Adrenal gland (tissue), 12 donors: ENCODE data around the gene REEP1. TPM values are rescaled to one million over a fixed set of nuclear protein-coding genes. Genes with fewer than 3 reads are reported as not detected.
A peak's percentile ranks its signal among the peaks of the same experiment; 100 is the strongest.

Source experiments
- DNase-seq, 7 donors: peaks; one replicate each; pipeline ENCODE4 v3.0.0-alpha.2; 2019 to 2020
- H3K27ac ChIP-seq, 5 donors: fragments of 200-600 bp; sonication (generic) in 4 of 5; 1 replicate in 3 of 5; 2 replicates in 2 of 5; pipeline versions ENCODE4 v1.5.1 to v1.8.0; 2016 to 2020; ENCODE audit warnings: mild to moderate bottlenecking in 1 of 5
- H3K27me3 ChIP-seq: fragments of 200-600 bp; 2 replicates; pipeline ENCODE4 v1.8.0; 2021
- H3K36me3 ChIP-seq, 2 donors: fragments of 200-600 bp; replicated peaks in 1 of 2; 1 replicate in 1 of 2; 2 replicates in 1 of 2; pipeline versions ENCODE4 v1.5.1 to v1.8.0; 2018 to 2022
- H3K4me1 ChIP-seq, 2 donors: fragments of 200-600 bp; replicated peaks in 1 of 2; 1 replicate in 1 of 2; 2 replicates in 1 of 2; pipeline versions ENCODE4 v1.5.1 to v1.8.0; 2018 to 2021
- H3K4me3 ChIP-seq, 4 donors: fragments of 200-600 bp; sonication (generic) in 3 of 4; one replicate each; pipeline ENCODE4 v1.5.1; 2016 to 2018
- H3K9me3 ChIP-seq, 3 donors: fragments of 200-600 bp; sonication (generic) in 1 of 3; replicated peaks in 1 of 3; 1 replicate in 2 of 3; 2 replicates in 1 of 3; pipeline versions ENCODE4 v1.5.1 to v1.8.0; 2016 to 2021
- POLR2A ChIP-seq, 2 donors: fragments of 450-650 bp; IDR thresholded peaks; one replicate each; pipeline ENCODE4 v1.6.1; 2017; ENCODE audit warnings: antibody characterized with exemption in 2 of 2, mild to moderate bottlenecking in 2 of 2, moderate library complexity in 1 of 2
- WGBS, 4 donors: extraction: QIAGEN DNeasy Blood & Tissue Kit in 2 of 4; methylation state at CpG; one replicate each; pipeline versions ENCODE4 v1.1.5 to v1.1.7; 2013 to 2017; 5-methylcytosine and 5-hydroxymethylcytosine counted together
- intact Hi-C, 2 donors: fragments of 100-400 bp; cut with DNase I; formaldehyde crosslinking; loops; one replicate each; pipeline versions ENCODE4 v1.14.1 to v1.15.0; 2022 to 2023
- polyA plus RNA-seq, 3 donors: library from polyadenylated mRNA; stranded (reverse); fragments of 200-250 nt in 2 of 3; fragments of 350-450 nt in 1 of 3; fragmentation: Illumina TruSeq in 1 of 3; extraction: RNeasy Lipid Tissue Mini Kit (QIAGEN cat#74804) in 1 of 3; gene quantifications; one replicate each; pipeline ENCODE4 v1.2.3, GENCODE V29; 2013 to 2014
- total RNA-seq, 9 donors: library from RNA; depleted of rRNA in 4 of 9; stranded (reverse); fragments of >200 nt in 4 of 9; fragments of 120-200 nt in 1 of 9; fragmentation: NEBNext Ultra II Directional in 1 of 9; extraction: Animal tissue kit (Norgen Biotek cat#: 25700) in 1 of 9; gene quantifications; one replicate each; pipeline versions ENCODE4 v1.1.0 to v1.2.4, GENCODE V29; 2013 to 2023
- TF ChIP-seq, protein P1 (sequence below), 6 experiments: fragments of 450-650 bp in 4 of 6; fragments of 200-600 bp in 2 of 6; sonication (generic) in 1 of 6; IDR thresholded peaks; 1 replicate in 5 of 6; 2 replicates in 1 of 6; pipeline versions ENCODE4 v1.5.1 to v1.8.0; 2016 to 2021; ENCODE audit warnings: antibody characterized with exemption in 6 of 6, mild to moderate bottlenecking in 2 of 6, moderate library complexity in 1 of 6
- donor health status: healthy with polysubstance abuse.
- donor health status: Bipolar disorder and iron deficiency.
- donor health status: DM: yes; HTN: yes; CAD: no.
- donor health status: DM: no; HTN: no; CAD: no.
- donor health status: DM: no; HTN: no; CAD: no.
- donor health status: DM: yes; HTN: yes; CAD: no.

Gene REEP1
- total and polyA plus RNA-seq, 12 donors, result 0.36 to 9.3 (median 3.1) TPM

DNA sequence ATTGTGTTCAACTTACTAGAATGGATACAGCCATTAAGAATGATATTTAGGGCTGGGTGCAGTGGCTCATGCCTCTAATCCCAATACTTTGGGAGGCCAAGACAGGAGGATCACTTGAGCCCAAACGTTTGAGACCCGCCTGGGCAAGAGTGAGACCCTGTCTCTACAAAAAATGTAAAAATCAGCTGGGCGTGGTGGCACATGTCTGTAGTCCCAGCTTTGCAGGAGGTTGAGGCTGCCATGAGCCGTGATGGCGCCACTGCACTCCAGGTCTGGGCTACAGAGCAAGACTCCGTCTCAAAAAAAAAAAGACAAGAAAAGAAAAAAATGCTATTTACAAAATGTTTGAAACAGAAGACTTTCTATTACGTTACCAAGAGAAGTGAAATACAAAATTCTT is 30.0 kb downstream of the REEP1 start:
- Histone ChIP-seq H3K4me1 (peaks cover 0 to 4% of the 10 kb centered on the region in 2 donors), H3K27ac (no peak overlapping the region), H3K36me3 (no peaks in the 10 kb centered on the region), H3K27me3 (no peaks in the 10 kb centered on the region), H3K9me3 (no peaks in the 10 kb centered on the region), H3K4me3 (no peak overlapping the region)
- DNase-seq, result peak in 1 of 7 donors; percentile 15
- WGBS, 4 donors, result 91 to 95% (median 93%) methylated on average over 7 of the region's 7 CpGs
- intact Hi-C loops, result no loop called here
- TF ChIP-seq, protein P1, sequence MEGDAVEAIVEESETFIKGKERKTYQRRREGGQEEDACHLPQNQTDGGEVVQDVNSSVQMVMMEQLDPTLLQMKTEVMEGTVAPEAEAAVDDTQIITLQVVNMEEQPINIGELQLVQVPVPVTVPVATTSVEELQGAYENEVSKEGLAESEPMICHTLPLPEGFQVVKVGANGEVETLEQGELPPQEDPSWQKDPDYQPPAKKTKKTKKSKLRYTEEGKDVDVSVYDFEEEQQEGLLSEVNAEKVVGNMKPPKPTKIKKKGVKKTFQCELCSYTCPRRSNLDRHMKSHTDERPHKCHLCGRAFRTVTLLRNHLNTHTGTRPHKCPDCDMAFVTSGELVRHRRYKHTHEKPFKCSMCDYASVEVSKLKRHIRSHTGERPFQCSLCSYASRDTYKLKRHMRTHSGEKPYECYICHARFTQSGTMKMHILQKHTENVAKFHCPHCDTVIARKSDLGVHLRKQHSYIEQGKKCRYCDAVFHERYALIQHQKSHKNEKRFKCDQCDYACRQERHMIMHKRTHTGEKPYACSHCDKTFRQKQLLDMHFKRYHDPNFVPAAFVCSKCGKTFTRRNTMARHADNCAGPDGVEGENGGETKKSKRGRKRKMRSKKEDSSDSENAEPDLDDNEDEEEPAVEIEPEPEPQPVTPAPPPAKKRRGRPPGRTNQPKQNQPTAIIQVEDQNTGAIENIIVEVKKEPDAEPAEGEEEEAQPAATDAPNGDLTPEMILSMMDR (IDR thresholded peaks at IDR 0.05), result no peak
- no peak for TF ChIP-seq POLR2A (IDR thresholded peaks at IDR 0.05)

GRCh38 chr2:86305915-86306254 is 31.5 kb downstream of the REEP1 start:
- 82 to 90% (median 85%) methylated on average over 5 of the region's 5 CpGs for WGBS, 4 donors
- H3K4me1 ChIP-seq, result peaks cover 0 to 13% of the 10 kb centered on the region in 2 donors
- H3K36me3 ChIP-seq, result no peaks in the 10 kb centered on the region
- TF ChIP-seq, protein P1 (IDR thresholded peaks at IDR 0.05), result no peak
- no peak for TF ChIP-seq POLR2A (IDR thresholded peaks at IDR 0.05)
- H3K9me3 ChIP-seq, result no peaks in the 10 kb centered on the region
- intact Hi-C loops, result no loop called here
- DNase-seq, result no peak
- H3K27me3 ChIP-seq, result no peaks in the 10 kb centered on the region
- H3K27ac ChIP-seq, result no peak overlapping the region
- no peak overlapping the region for H3K4me3 ChIP-seq

DNA sequence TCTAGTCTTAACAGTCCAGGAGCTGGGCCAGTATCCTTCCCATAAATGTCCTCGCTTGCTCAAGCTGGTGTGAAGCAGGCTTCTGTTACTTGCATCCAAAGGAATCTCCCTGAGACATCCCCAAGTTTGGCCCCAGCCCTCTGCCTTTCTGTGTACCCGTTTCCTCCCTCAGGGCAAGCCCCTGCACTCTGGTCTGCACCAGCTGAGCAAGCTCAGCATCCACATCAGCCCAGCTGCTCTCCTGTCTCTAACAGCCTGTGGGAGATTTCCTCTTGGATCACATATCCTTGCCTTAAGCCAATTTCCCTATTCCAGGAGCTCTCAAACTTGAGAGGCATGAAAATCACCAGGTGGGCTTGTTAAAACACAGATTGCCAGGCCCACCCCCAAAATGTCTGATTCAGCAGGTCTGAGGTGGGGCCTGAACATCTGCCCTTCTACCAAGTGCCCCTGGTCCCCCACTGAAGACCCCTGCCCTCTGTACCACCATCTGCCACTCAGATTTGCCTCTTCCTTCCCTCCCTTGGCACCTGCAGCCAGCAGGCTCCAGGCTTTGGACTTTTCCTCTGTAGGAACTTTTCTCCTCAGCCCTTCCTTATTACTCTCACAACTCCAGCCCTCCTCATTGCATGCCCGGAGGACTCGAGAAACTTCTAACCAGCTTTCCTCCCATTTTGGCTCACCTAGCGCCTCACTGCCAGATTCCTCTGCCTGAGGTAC is 32.1 kb downstream of the REEP1 start:
- Histone ChIP-seq H3K27ac (no peak overlapping the region), H3K27me3 (no peaks in the 10 kb centered on the region), H3K4me1 (peaks cover 0 to 17% of the 10 kb centered on the region in 2 donors), H3K36me3 (no peaks in the 10 kb centered on the region), H3K9me3 (no peaks in the 10 kb centered on the region), H3K4me3 (no peak overlapping the region)
- DNase-seq, result peak in 1 of 7 donors; percentile 39
- intact Hi-C loops, result no loop called here
- 78 to 88% (median 82%) methylated on average over 5 of the region's 5 CpGs for WGBS, 4 donors
- TF ChIP-seq POLR2A (IDR thresholded peaks at IDR 0.05), result no peak
- TF ChIP-seq, protein P1 (IDR thresholded peaks at IDR 0.05), result no peak

GRCh38 chr2:86304416-86304815 is 33.0 kb downstream of the REEP1 start:
- no peaks in the 10 kb centered on the region for H3K36me3 ChIP-seq
- TF ChIP-seq, protein P1 (IDR thresholded peaks at IDR 0.05), result no peak
- no peak for TF ChIP-seq POLR2A (IDR thresholded peaks at IDR 0.05)
- H3K27me3 ChIP-seq, result no peaks in the 10 kb centered on the region
- 84 to 98% (median 95%) methylated on average over 3 of the region's 3 CpGs for WGBS, 4 donors
- DNase-seq, result peak in 1 of 7 donors; percentile 20
- no peaks in the 10 kb centered on the region for H3K9me3 ChIP-seq
- peaks cover 0 to 18% of the 10 kb centered on the region in 2 donors for H3K4me1 ChIP-seq
- H3K4me3 ChIP-seq, result no peak overlapping the region
- H3K27ac ChIP-seq, result no peak overlapping the region
- intact Hi-C loops, result no loop called here
